Iris pigment epithelial cell (primary cell): ENCODE measurements around the gene CREB1.

ENCODE experiments used
- DNase-seq: peaks from one replicate; pipeline ENCODE4 v3.0.0-alpha.2; 2011; ENCODE audit warnings: low read depth

The CREB1 gene

GRCh38 chr2:207543272-207543671 is 13.5 kb downstream of the CREB1 start:
- DNase-seq, result no peak

GRCh38 chr2:207546822-207547221 is 17.1 kb downstream of the CREB1 start:
- peak; percentile 54 for DNase-seq

- DNase-seq, result no peak
Observed at GRCh38 chr2:207549145-207549544, 19.4 kb downstream of the CREB1 start.

GRCh38 chr2:207558079-207558491 is 28.3 kb downstream of the CREB1 start:
- DNase-seq, result peak; percentile 91

- DNase-seq, result peak; percentile 31
Observed at GRCh38 chr2:207561386-207562080, 31.8 kb downstream of the CREB1 start.

GRCh38 chr2:207565736-207566500 is 36.2 kb downstream of the CREB1 start:
- no peak for DNase-seq

GRCh38 chr2:207567671-207568070 is 37.9 kb downstream of the CREB1 start:
- DNase-seq, result no peak

- DNase-seq, result peak; percentile 31
Observed at GRCh38 chr2:207571370-207571769, 41.6 kb downstream of the CREB1 start.

GRCh38 chr2:207584952-207585351 is 55.2 kb downstream of the CREB1 start:
- DNase-seq, result no peak

- DNase-seq, result no peak
Observed at GRCh38 chr2:207587305-207587704, 57.5 kb downstream of the CREB1 start.

- DNase-seq, result no peak
Observed at GRCh38 chr2:207589143-207589542, 59.4 kb downstream of the CREB1 start.

GRCh38 chr2:207593277-207593676 is 63.5 kb downstream of the CREB1 start:
- DNase-seq, result no peak

GRCh38 chr2:207594264-207594663 is 64.5 kb downstream of the CREB1 start:
- no peak for DNase-seq

- DNase-seq, result no peak
Observed at GRCh38 chr2:207594731-207595130, 65.0 kb downstream of the CREB1 start.

GRCh38 chr2:207599636-207600035 is 69.9 kb downstream of the CREB1 start:
- DNase-seq, result no peak

- DNase-seq, result peak; percentile 62
Observed at GRCh38 chr2:207600231-207600630, 70.5 kb downstream of the CREB1 start.

GRCh38 chr2:207601774-207602173 is 72.0 kb downstream of the CREB1 start:
- peak; percentile 56 for DNase-seq

- no peak for DNase-seq
Observed at GRCh38 chr2:207603486-207603885, 73.7 kb downstream of the CREB1 start.

GRCh38 chr2:207606399-207606798 is 76.6 kb downstream of the CREB1 start:
- DNase-seq, result no peak

- DNase-seq, result no peak
Observed at GRCh38 chr2:207606829-207607228, 77.1 kb downstream of the CREB1 start.

- no peak for DNase-seq
Observed at GRCh38 chr2:207612714-207613113, 83.0 kb downstream of the CREB1 start.

- no peak for DNase-seq
Observed at GRCh38 chr2:207614824-207615223, 85.1 kb downstream of the CREB1 start.

GRCh38 chr2:207616185-207616584 is 86.4 kb downstream of the CREB1 start:
- DNase-seq, result peak; percentile 81
